Left lung (tissue), 10 donors: ENCODE results near the gene SEMA6A. TPM values are rescaled to one million over a fixed set of nuclear protein-coding genes. Genes with fewer than 3 reads are reported as not detected.
A peak's percentile ranks its signal among the peaks of the same experiment; 100 is the strongest.

Experiments
- ATAC-seq: fragments of 200-7000 bp; cut with Tn5 transposase; one replicate; pipeline ENCODE4 v1.9.1; 2020; ENCODE audit warnings: moderate library complexity
- DNase-seq, 4 donors: peaks; one replicate each; pipeline ENCODE4 v3.0.0-alpha.2; 2013 to 2020
- H3K27ac ChIP-seq, 2 donors: fragments of 200-600 bp; sonication (generic) in 1 of 2; one replicate each; pipeline versions ENCODE4 v1.5.0 to v1.8.0; 2020 to 2021
- H3K27me3 ChIP-seq, 2 donors: fragments of 200-600 bp; sonication (generic) in 1 of 2; one replicate each; pipeline versions ENCODE4 v1.5.0 to v1.8.0; 2020 to 2021
- H3K36me3 ChIP-seq, 2 donors: fragments of 200-600 bp; sonication (generic) in 1 of 2; one replicate each; pipeline versions ENCODE4 v1.5.0 to v1.8.0; 2020 to 2021
- H3K4me1 ChIP-seq, 2 donors: fragments of 200-600 bp; one replicate each; pipeline ENCODE4 v1.8.0; 2021
- H3K4me3 ChIP-seq, 2 donors: fragments of 200-600 bp; sonication (generic) in 1 of 2; one replicate each; pipeline versions ENCODE4 v1.5.0 to v1.8.0; 2020 to 2021; ENCODE audit warnings: mild to moderate bottlenecking in 1 of 2
- H3K9me3 ChIP-seq, 2 donors: fragments of 200-600 bp; sonication (generic) in 1 of 2; one replicate each; pipeline versions ENCODE4 v1.5.0 to v1.8.0; 2020 to 2021
- intact Hi-C, 2 donors: fragments of 100-400 bp; cut with DNase I; formaldehyde crosslinking; loops; one replicate each; pipeline versions ENCODE4 v1.11.2 to v1.14.2; 2022
- polyA plus RNA-seq, 6 donors: library from polyadenylated mRNA; unstranded; fragments of 120-200 nt; gene quantifications; one replicate each; pipeline ENCODE4 v1.2.1, GENCODE V29; 2013; ENCODE audit not compliant: insufficient read length in 6 of 6
- total RNA-seq, 2 donors: library from RNA; stranded (reverse); fragmentation: NEBNext Ultra II Directional; extraction: Animal tissue kit (Norgen Biotek cat#: 25700); gene quantifications; one replicate each; pipeline ENCODE4 v1.2.1, GENCODE V29; 2021
- TF ChIP-seq, protein P1 (sequence below), 2 donors: fragments of 200-600 bp; sonication (generic) in 1 of 2; IDR thresholded peaks; one replicate each; pipeline versions ENCODE4 v1.5.0 to v1.8.0; 2021; ENCODE audit warnings: antibody characterized with exemption in 2 of 2
- donor health status: DM: no; HTN: yes; CAD: no.
- donor health status: DM: no; HTN: no; CAD: no.

SEMA6A gene
- total and polyA plus RNA-seq, 8 donors, result 15.3 to 45.8 (median 39.6) TPM

DNA sequence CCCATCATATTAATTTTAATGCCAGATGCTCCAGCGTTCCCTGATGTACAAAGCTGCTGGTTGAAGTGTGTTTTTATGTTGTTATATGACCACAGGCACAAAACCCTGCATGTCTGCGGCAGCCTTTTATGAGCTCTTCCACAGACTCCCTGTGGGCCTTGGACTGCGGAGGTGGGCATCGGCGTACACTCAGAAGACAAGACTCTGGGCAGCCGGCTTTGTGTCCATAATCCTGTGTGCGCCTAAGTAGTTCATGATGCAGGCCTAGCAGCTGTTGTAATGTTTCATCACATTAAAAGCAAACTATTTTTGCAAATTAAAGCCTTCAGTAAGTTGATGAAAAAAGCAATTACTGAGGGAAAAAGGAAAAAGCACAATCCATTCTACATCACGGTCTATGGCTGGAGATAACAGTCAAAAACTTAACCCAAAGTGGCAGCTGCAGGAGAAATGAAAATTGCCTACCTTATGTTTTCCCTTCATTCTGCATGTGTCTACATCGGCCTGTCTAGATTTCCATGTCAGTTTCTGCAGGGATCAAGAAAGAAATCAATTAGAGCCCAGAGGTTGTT lies 78.8 kb downstream of the SEMA6A start:
- TF ChIP-seq, protein P1, sequence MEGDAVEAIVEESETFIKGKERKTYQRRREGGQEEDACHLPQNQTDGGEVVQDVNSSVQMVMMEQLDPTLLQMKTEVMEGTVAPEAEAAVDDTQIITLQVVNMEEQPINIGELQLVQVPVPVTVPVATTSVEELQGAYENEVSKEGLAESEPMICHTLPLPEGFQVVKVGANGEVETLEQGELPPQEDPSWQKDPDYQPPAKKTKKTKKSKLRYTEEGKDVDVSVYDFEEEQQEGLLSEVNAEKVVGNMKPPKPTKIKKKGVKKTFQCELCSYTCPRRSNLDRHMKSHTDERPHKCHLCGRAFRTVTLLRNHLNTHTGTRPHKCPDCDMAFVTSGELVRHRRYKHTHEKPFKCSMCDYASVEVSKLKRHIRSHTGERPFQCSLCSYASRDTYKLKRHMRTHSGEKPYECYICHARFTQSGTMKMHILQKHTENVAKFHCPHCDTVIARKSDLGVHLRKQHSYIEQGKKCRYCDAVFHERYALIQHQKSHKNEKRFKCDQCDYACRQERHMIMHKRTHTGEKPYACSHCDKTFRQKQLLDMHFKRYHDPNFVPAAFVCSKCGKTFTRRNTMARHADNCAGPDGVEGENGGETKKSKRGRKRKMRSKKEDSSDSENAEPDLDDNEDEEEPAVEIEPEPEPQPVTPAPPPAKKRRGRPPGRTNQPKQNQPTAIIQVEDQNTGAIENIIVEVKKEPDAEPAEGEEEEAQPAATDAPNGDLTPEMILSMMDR (IDR thresholded peaks at IDR 0.05), result no peak

DNA sequence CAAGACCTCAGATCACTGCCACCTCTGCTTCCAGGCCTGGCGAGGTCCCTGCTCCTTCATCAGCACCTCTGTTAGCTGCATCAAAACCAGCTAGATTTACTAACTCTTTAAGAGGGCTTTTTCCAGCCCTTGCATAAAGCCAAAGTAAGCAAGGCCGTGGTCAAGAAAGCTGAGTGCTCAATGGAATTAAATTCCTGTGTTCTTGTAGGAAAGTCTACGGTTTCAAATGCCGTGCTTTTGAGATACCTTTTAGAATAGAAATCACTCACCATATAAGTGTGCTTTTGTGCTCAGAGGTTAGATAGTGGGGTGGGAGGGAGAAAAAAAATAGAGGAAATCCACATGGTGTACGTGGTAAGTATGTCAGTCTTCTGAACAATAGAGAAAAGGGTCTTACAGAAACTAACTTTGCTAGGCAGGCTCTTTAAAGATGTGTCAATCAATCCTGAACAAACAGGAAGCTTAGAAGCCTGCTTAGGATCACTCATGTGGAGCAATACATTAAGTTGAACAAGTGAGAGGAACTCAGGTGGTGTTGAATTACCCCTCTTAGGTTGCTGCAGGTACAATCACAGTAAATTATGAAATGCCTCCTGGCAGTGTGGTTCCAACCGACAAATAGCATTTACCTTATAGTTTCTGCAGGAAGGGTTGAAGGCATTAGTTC lies 79.7 kb downstream of the SEMA6A start:
- DNase-seq (peak in 1 of 4 donors; percentile 64), ATAC-seq (peak; percentile 69)
- Histone ChIP-seq H3K36me3 (peaks cover 0 to 8% of the 10 kb centered on the region in 2 donors), H3K4me1 (no peaks in the 10 kb centered on the region), H3K27ac (no peak overlapping the region), H3K4me3 (no peak overlapping the region), H3K9me3 (no peaks in the 10 kb centered on the region), H3K27me3 (no peaks in the 10 kb centered on the region)
- intact Hi-C loops, result no loop called here
- TF ChIP-seq, protein P1 (IDR thresholded peaks at IDR 0.05), result no peak

More for the DNA sequence above, 78.8 kb downstream of the SEMA6A start:
- no peak overlapping the region for H3K27ac ChIP-seq
- H3K36me3 ChIP-seq, result peaks cover 0 to 8% of the 10 kb centered on the region in 2 donors
- DNase-seq, result peak in 1 of 4 donors; percentile 42
- H3K9me3 ChIP-seq, result no peaks in the 10 kb centered on the region
- no peaks in the 10 kb centered on the region for H3K27me3 ChIP-seq
- intact Hi-C loops, result no loop called here
- no peaks in the 10 kb centered on the region for H3K4me1 ChIP-seq
- no peak for ATAC-seq
- H3K4me3 ChIP-seq, result no peak overlapping the region

DNA sequence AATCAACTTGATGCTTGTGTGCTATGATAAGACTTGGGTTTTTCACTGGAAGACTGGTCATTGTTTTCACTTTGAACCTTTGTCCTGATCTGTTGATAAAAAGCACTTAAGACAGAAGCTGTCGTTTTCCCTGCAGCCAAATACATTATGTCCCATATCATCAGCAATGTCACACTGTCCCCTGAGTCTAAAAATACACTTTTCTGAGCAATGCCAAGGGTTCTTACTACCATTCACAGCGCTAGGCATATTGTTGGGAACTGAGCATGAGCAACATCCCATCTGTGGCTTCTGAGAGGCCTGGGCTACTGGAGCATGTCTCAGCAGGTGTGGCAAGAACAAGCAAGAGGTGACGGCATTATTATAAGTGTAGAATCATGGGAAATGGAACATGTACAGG lies 81.8 kb downstream of the SEMA6A start:
- ATAC-seq, result no peak
- H3K4me3 ChIP-seq, result no peak overlapping the region
- intact Hi-C loops, result no loop called here

DNA sequence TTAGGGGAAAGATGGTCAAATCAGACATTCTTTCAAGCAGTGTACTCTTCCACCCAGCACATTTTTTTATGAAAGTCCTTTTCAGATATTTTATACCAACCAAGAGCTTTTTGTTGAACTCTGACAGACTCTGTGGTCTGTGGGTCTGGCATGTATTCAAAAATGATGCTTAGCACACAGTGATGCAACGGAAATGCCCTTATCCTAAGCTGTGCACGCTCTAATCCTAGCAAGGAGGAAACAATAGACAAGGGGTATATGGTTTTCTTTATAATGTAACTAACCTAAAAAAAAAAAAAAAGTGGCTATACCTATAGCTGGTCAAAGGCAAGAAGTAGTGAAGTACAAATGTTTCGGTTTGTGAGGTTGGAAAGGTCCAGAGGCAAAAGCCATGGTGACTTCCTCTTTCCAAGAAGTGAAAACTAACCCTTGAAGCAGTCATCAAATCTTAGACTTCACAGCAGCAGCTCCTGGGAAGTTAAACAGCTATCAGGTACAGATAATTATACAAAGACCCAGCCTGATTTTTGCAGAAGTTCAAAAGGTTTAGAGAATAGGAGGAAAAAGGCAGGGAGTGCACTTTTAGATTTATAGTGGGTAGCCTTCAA lies 82.5 kb downstream of the SEMA6A start:
- Histone ChIP-seq H3K4me1 (no peaks in the 10 kb centered on the region), H3K4me3 (no peak overlapping the region), H3K27ac (no peak overlapping the region), H3K27me3 (no peaks in the 10 kb centered on the region), H3K36me3 (peaks cover 0 to 8% of the 10 kb centered on the region in 2 donors), H3K9me3 (no peaks in the 10 kb centered on the region)
- TF ChIP-seq, protein P1 (IDR thresholded peaks at IDR 0.05), result no peak
- peak; percentile 73 for ATAC-seq
- no peak for DNase-seq
- intact Hi-C loops, result no loop called here

More for the DNA sequence above, 81.8 kb downstream of the SEMA6A start:
- H3K36me3 ChIP-seq, result peaks cover 0 to 8% of the 10 kb centered on the region in 2 donors
- no peaks in the 10 kb centered on the region for H3K9me3 ChIP-seq
- no peak for DNase-seq
- H3K27me3 ChIP-seq, result no peaks in the 10 kb centered on the region
- TF ChIP-seq, protein P1 (IDR thresholded peaks at IDR 0.05), result no peak
- no peaks in the 10 kb centered on the region for H3K4me1 ChIP-seq
- no peak overlapping the region for H3K27ac ChIP-seq

DNA sequence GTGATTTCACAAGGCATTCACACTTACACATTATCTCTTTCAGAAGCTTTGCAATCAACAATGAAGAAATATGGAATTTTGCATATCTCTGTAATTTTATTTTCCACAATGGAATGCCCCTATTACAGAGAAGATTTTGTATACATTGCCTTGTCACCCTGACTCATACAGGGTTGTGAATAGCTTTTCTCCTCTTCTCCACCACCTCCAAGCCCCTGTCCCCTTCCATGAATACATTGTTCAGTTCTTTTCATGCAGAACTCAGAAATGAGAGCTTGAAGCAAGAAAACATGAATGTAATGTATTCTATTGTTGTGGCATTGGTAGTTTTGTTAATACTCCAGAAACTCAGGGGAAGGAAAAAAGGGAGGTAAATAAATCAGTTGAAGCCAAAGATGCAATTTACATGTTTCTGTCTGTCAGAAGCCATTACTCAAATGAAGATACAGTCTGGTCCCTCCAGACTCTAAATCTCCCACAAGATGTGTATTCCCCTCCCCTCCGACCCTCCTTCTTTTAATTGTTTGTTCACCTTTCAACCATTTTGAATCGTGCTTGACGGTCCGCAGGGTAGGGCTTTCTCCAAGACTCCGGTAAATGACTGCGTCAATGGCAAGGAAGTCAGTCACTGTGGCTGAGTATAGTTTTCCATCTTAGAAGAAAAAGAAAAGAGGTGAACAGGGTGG lies 86.1 kb downstream of the SEMA6A start:
- TF ChIP-seq, protein P1 (IDR thresholded peaks at IDR 0.05), result no peak
- ATAC-seq (no peak), DNase-seq (no peak)
- no peaks in the 10 kb centered on the region for H3K9me3 ChIP-seq
- intact Hi-C loops, result no loop called here
- H3K4me3 ChIP-seq, result no peak overlapping the region
- H3K27me3 ChIP-seq, result no peaks in the 10 kb centered on the region
- no peaks in the 10 kb centered on the region for H3K4me1 ChIP-seq
- H3K36me3 ChIP-seq, result no peaks in the 10 kb centered on the region
- H3K27ac ChIP-seq, result no peak overlapping the region
